HepG2 (cell line): Measurements from ENCODE around the gene SIAH2. TPM values are rescaled to one million over a fixed set of nuclear protein-coding genes. Genes with fewer than 3 reads are reported as not detected.

Experiments used
- AGO1 ChIP-seq: fragments of 200-400 bp; formaldehyde crosslinking; IDR thresholded peaks from 2 replicates; pipeline ENCODE4 v1.6.1; 2017; ENCODE audit warnings: mild to moderate bottlenecking, low read depth, low read length, moderate library complexity; ENCODE audit not compliant: poor library complexity, severe bottlenecking
- CENPT ChIP-seq: sonication (generic); formaldehyde crosslinking; IDR thresholded peaks from 2 replicates; pipeline ENCODE4 v1.8.0; 2022; ENCODE audit warnings: low read depth, mild to moderate bottlenecking, moderate library complexity, missing genetic modification reagents
- EEA1 ChIP-seq: sonication (generic); formaldehyde crosslinking; IDR thresholded peaks from 2 replicates; pipeline ENCODE4 v1.5.1; 2020; ENCODE audit warnings: mild to moderate bottlenecking, missing genetic modification reagents, borderline replicate concordance
- GZF1 ChIP-seq: sonication (generic); formaldehyde crosslinking; IDR thresholded peaks from 2 replicates; pipeline ENCODE4 v1.5.1; 2020; ENCODE audit warnings: mild to moderate bottlenecking, missing genetic modification reagents
- HDAC1 ChIP-seq: sonication (generic); formaldehyde crosslinking; IDR thresholded peaks from 2 replicates; pipeline ENCODE4 v1.5.1; 2020; ENCODE audit warnings: mild to moderate bottlenecking, missing genetic modification reagents
- HOXA3 ChIP-seq: sonication (generic); formaldehyde crosslinking; IDR thresholded peaks from 2 replicates; pipeline ENCODE4 v1.5.0; 2020; ENCODE audit warnings: missing genetic modification reagents
- HOXD1 ChIP-seq: sonication (generic); formaldehyde crosslinking; IDR thresholded peaks from 2 replicates; pipeline ENCODE4 v1.5.0; 2020; ENCODE audit warnings: missing genetic modification reagents
- KAT8 ChIP-seq: IDR thresholded peaks from 2 replicates; pipeline ENCODE4 v1.6.1; 2016; ENCODE audit warnings: missing genetic modification reagents, missing compliant biosample characterization
- KLF9 ChIP-seq: IDR thresholded peaks from 2 replicates; pipeline ENCODE4 v1.6.1; 2016; ENCODE audit warnings: low read depth
- MAF1 ChIP-seq: sonication (generic); formaldehyde crosslinking; IDR thresholded peaks from 2 replicates; pipeline ENCODE4 v1.5.0; 2020; ENCODE audit warnings: missing genetic modification reagents, borderline replicate concordance
- MIER3 ChIP-seq: IDR thresholded peaks from 2 replicates; pipeline ENCODE4 v1.6.1; 2016; ENCODE audit warnings: missing compliant biosample characterization, borderline replicate concordance
- NCOA1 ChIP-seq: sonication (generic); formaldehyde crosslinking; IDR thresholded peaks from 2 replicates; pipeline ENCODE4 v1.9.0; 2021; ENCODE audit warnings: missing genetic modification reagents
- NFRKB ChIP-seq: fragments of 450-650 bp; IDR thresholded peaks from 2 replicates; pipeline ENCODE4 v1.6.1; 2017
- PHF20 ChIP-seq: sonication (generic); formaldehyde crosslinking; IDR thresholded peaks from 2 replicates; pipeline ENCODE4 v1.5.0; 2020; ENCODE audit warnings: mild to moderate bottlenecking, missing genetic modification reagents
- PLRG1 ChIP-seq: fragments of 450-650 bp; conservative IDR thresholded peaks from 2 replicates; pipeline ENCODE4 v1.6.1; 2016
- PTBP1 ChIP-seq: fragments of 200-400 bp; formaldehyde crosslinking; IDR thresholded peaks from 2 replicates; pipeline ENCODE4 v1.6.1; 2018; ENCODE audit warnings: low read length, low read depth; ENCODE audit not compliant: poor library complexity, severe bottlenecking
- SIX1 ChIP-seq: sonication (generic); formaldehyde crosslinking; IDR thresholded peaks from 2 replicates; pipeline ENCODE4 v1.4.0; 2020; ENCODE audit warnings: missing genetic modification reagents, borderline replicate concordance
- SRY ChIP-seq: sonication (generic); formaldehyde crosslinking; IDR thresholded peaks from 2 replicates; pipeline ENCODE4 v1.8.0; 2022; ENCODE audit warnings: mild to moderate bottlenecking, missing genetic modification reagents
- ZFP36 ChIP-seq: fragments of 150-350 bp; IDR thresholded peaks from 2 replicates; pipeline ENCODE4 v1.6.1; 2018; ENCODE audit warnings: borderline replicate concordance, low read length, low read depth; ENCODE audit not compliant: partially characterized antibody
- ZFX ChIP-seq: sonication (generic); formaldehyde crosslinking; IDR thresholded peaks from 2 replicates; pipeline ENCODE4 v1.4.0; 2020; ENCODE audit warnings: mild to moderate bottlenecking, low read depth, missing genetic modification reagents, moderate library complexity
- ZNF143 ChIP-seq: sonication (generic); formaldehyde crosslinking; IDR thresholded peaks from 2 replicates; pipeline ENCODE4 v1.4.0; 2020; ENCODE audit warnings: missing genetic modification reagents
- ZNF3 ChIP-seq: IDR thresholded peaks from 2 replicates; pipeline ENCODE4 v1.7.0; 2017; ENCODE audit warnings: inconsistent platforms
- ZNF33A ChIP-seq: sonication (generic); formaldehyde crosslinking; IDR thresholded peaks from 2 replicates; pipeline ENCODE4 v1.5.1; 2020; ENCODE audit warnings: missing genetic modification reagents, mild to moderate bottlenecking, moderate library complexity, borderline replicate concordance
- ZNF414 ChIP-seq: sonication (generic); formaldehyde crosslinking; IDR thresholded peaks from 2 replicates; pipeline ENCODE4 v1.5.0; 2020; ENCODE audit warnings: missing genetic modification reagents
- ZNF512B ChIP-seq: sonication (generic); formaldehyde crosslinking; IDR thresholded peaks from 2 replicates; pipeline ENCODE4 v1.5.1; 2020; ENCODE audit warnings: missing genetic modification reagents, mild to moderate bottlenecking, borderline replicate concordance
- ZNF672 ChIP-seq: sonication (generic); formaldehyde crosslinking; IDR thresholded peaks from 2 replicates; pipeline ENCODE4 v1.8.1; 2022; ENCODE audit warnings: missing genetic modification reagents
- ZNF724P ChIP-seq: sonication (generic); formaldehyde crosslinking; IDR thresholded peaks from 2 replicates; pipeline ENCODE4 v1.8.0; 2022; ENCODE audit warnings: missing genetic modification reagents, borderline replicate concordance
- polyA plus RNA-seq, 8 experiments: library from polyadenylated mRNA; depleted of rRNA in 3 of 8; stranded (reverse) in 7 of 8; unstranded in 1 of 8; fragments of >200 nt; fragmentation: Illumina TruSeq in 4 of 8; extraction: Trizol in 4 of 8; gene quantifications; 2 replicates each; pipeline versions ENCODE4 v1.2.1 to v1.2.3, GENCODE V29; 2011 to 2016; ENCODE audit warnings: low read depth in 4 of 8, missing spikeins in 1 of 8, mixed read lengths in 1 of 8; ENCODE audit not compliant: insufficient read depth in 1 of 8
- total RNA-seq, 5 experiments: library from RNA; depleted of rRNA; stranded (reverse); fragments of >200 nt; fragmentation: Illumina TruSeq; extraction: Trizol; gene quantifications; 2 replicates each; pipeline ENCODE4 v1.2.3, GENCODE V29; 2016; ENCODE audit warnings: low read depth in 1 of 5
- TF ChIP-seq, protein P1 (sequence below): sonication (generic); formaldehyde crosslinking; IDR thresholded peaks from 2 replicates; pipeline ENCODE4 v1.4.0; 2020; ENCODE audit warnings: missing genetic modification reagents

The SIAH2 gene
- total and polyA plus RNA-seq, 2 of the 13 experiments (the other 11 are each of a cell fraction or from before 2014, with no cell fraction given) = 71.8 to 117 TPM

DNA sequence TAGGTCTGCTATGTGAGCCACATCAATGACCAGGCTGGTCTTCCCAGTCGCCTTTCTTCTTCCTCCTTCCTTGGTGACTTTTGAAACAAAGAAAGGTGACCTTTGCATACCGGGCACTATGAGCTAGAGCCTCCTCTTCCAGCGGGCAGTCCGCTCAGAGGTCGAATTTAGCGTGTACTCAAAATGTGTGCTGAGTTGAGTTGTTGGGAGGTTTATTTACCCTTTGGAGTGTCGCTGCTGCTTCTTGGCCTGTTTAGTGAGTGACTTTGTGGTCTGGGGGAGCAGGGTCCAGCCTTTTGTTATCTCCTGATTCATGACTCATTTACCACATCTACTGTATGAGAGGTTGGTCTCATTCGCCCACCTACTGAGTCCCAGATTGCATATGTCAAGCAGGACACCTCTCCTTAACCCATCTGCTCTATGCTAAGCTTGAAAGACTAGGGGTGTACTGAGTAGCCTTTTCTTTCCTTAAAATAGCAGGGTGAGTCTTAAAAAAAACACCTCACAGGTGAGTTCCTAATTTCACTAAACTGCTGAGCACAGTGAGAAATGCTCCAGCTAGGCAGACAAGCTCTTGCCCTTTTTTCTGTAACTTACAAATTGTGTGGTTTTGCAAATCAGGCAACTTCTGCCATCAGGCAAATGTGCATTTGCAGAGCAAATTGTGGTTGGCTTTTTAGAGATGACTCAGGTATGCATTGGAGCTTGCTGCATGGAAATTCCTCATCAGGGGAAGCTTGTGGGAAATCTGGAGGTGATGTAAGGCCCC lies 3.2 kb upstream of the SIAH2 start (continued):
- TF ChIP-seq ZNF672 (CRISPR knock-in tag) (no peak), ZNF143 (no peak), PHF20 (CRISPR knock-in tag) (no peak), PTBP1 (no peak), ZNF724P (CRISPR knock-in tag) (no peak), GZF1 (CRISPR knock-in tag) (no peak), HDAC1 (peak; percentile 89), NFRKB (no peak), AGO1 (no peak), KAT8 (0 out of 2 replicates have a peak, but pooled peaks have one; percentile 41), PLRG1 (no peak), EEA1 (CRISPR knock-in tag) (no peak), ZNF512B (CRISPR knock-in tag) (no peak; the same call in 1 of the 2 replicates), ZFP36 (no peak), CENPT (CRISPR knock-in tag) (no peak), NCOA1 (CRISPR knock-in tag) (no peak), ZFX (CRISPR knock-in tag) (peak; percentile 48; the same call in 1 of the 2 replicates), SRY (no peak), HOXA3 (CRISPR knock-in tag) (peak; percentile 72; the same call in 1 of the 2 replicates), MIER3 (CRISPR knock-in tag) (no peak), HOXD1 (CRISPR knock-in tag) (no peak), ZNF33A (CRISPR knock-in tag) (no peak), MAF1 (CRISPR knock-in tag) (no peak), SIX1 (no peak), ZNF414 (CRISPR knock-in tag) (peak; percentile 81; the same call in 1 of the 2 replicates), KLF9 (no peak), ZNF3 (CRISPR knock-in tag) (peak; percentile 37; the same call in 1 of the 2 replicates)
- TF ChIP-seq, protein P1, sequence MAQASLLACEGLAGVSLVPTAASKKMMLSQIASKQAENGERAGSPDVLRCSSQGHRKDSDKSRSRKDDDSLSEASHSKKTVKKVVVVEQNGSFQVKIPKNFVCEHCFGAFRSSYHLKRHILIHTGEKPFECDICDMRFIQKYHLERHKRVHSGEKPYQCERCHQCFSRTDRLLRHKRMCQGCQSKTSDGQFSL (CRISPR knock-in tag) = no peak
